ENCODE data around the gene VPS36.

VPS36 gene

GRCh38 chr13:52385870-52386269 lies 64.6 kb downstream of the VPS36 start:
- no peaks in the 10 kb centered on the region for H3K27me3 ChIP-seq (replicated peaks; ENCODE audit: insufficient read depth, low read length)
- H3K4me3 ChIP-seq (ENCODE audit: low read length): no peak overlapping the region
- DNase-seq: no peak
- no peak overlapping the region for H3K9ac ChIP-seq (ENCODE audit: low read length)
- H3K4me2 ChIP-seq (ENCODE audit: low read depth, low read length): no peak overlapping the region
- H3F3A ChIP-seq (ENCODE audit: insufficient read depth, low read length): no peaks in the 10 kb centered on the region
- no peak for TF ChIP-seq EZH2 (optimal IDR thresholded peaks at IDR 0.05; ENCODE audit: low read depth, low read length)
- TF ChIP-seq CTCF (IDR thresholded peaks at IDR 0.05; ENCODE audit: low read length): no peak
- no peak for TF ChIP-seq EZH2phosphoT487 (IDR thresholded peaks at IDR 0.05; ENCODE audit: low read length)
- no peaks in the 10 kb centered on the region for H4K20me1 ChIP-seq (ENCODE audit: insufficient read depth, low read length)
- H3K79me2 ChIP-seq (ENCODE audit: low read length): no peaks in the 10 kb centered on the region
- no peaks in the 10 kb centered on the region for H3K9me2 ChIP-seq (replicated peaks; ENCODE audit: insufficient read depth, low read length)
- H3K9me3 ChIP-seq (replicated peaks; ENCODE audit: insufficient read depth, low read length): no peaks in the 10 kb centered on the region
- H3K36me3 ChIP-seq (replicated peaks; ENCODE audit: insufficient read depth, low read length): no peaks in the 10 kb centered on the region
- H3K27ac ChIP-seq (ENCODE audit: low read length): no peak overlapping the region
- no peak overlapping the region for H2AFZ ChIP-seq (ENCODE audit: low read length)
- H3K4me1 ChIP-seq (ENCODE audit: low read length): no peaks in the 10 kb centered on the region

- Histone ChIP-seq H3K9me2 (replicated peaks; ENCODE audit: insufficient read depth, low read length) (no peaks in the 10 kb centered on the region), H3K4me3 (ENCODE audit: low read length) (no peak overlapping the region), H3K36me3 (replicated peaks; ENCODE audit: insufficient read depth, low read length) (no peaks in the 10 kb centered on the region), H3F3A (ENCODE audit: insufficient read depth, low read length) (no peaks in the 10 kb centered on the region), H3K27me3 (replicated peaks; ENCODE audit: insufficient read depth, low read length) (no peaks in the 10 kb centered on the region), H3K27ac (ENCODE audit: low read length) (no peak overlapping the region), H4K20me1 (ENCODE audit: insufficient read depth, low read length) (no peaks in the 10 kb centered on the region), H3K4me2 (ENCODE audit: low read depth, low read length) (no peak overlapping the region), H3K4me1 (ENCODE audit: low read length) (no peaks in the 10 kb centered on the region), H2AFZ (ENCODE audit: low read length) (no peak overlapping the region), H3K79me2 (ENCODE audit: low read length) (no peaks in the 10 kb centered on the region), H3K9me3 (replicated peaks; ENCODE audit: insufficient read depth, low read length) (no peaks in the 10 kb centered on the region), H3K9ac (ENCODE audit: low read length) (no peak overlapping the region)
- no peak for DNase-seq
- TF ChIP-seq EZH2 (optimal IDR thresholded peaks at IDR 0.05; ENCODE audit: low read depth, low read length): no peak
- no peak for TF ChIP-seq CTCF (IDR thresholded peaks at IDR 0.05; ENCODE audit: low read length)
These were observed 67.1 kb downstream of the VPS36 start for GRCh38 chr13:52383366-52383765.

- H4K20me1 ChIP-seq (ENCODE audit: insufficient read depth, low read length): no peaks in the 10 kb centered on the region
- no peak for TF ChIP-seq CTCF (IDR thresholded peaks at IDR 0.05; ENCODE audit: low read length)
- TF ChIP-seq EZH2phosphoT487 (IDR thresholded peaks at IDR 0.05; ENCODE audit: low read length): no peak
- no peak for TF ChIP-seq EZH2 (optimal IDR thresholded peaks at IDR 0.05; ENCODE audit: low read depth, low read length)
- H3F3A ChIP-seq (ENCODE audit: insufficient read depth, low read length): no peaks in the 10 kb centered on the region
- no peaks in the 10 kb centered on the region for H3K36me3 ChIP-seq (replicated peaks; ENCODE audit: insufficient read depth, low read length)
- H3K79me2 ChIP-seq (ENCODE audit: low read length): no peaks in the 10 kb centered on the region
- no peak overlapping the region for H3K4me2 ChIP-seq (ENCODE audit: low read depth, low read length)
- no peak overlapping the region for H3K27ac ChIP-seq (ENCODE audit: low read length)
- DNase-seq: no peak
- H3K9me2 ChIP-seq (replicated peaks; ENCODE audit: insufficient read depth, low read length): no peaks in the 10 kb centered on the region
- no peaks in the 10 kb centered on the region for H3K4me1 ChIP-seq (ENCODE audit: low read length)
- H3K4me3 ChIP-seq (ENCODE audit: low read length): no peak overlapping the region
- no peaks in the 10 kb centered on the region for H3K27me3 ChIP-seq (replicated peaks; ENCODE audit: insufficient read depth, low read length)
- no peak overlapping the region for H2AFZ ChIP-seq (ENCODE audit: low read length)
- H3K9me3 ChIP-seq (replicated peaks; ENCODE audit: insufficient read depth, low read length): no peaks in the 10 kb centered on the region
- H3K9ac ChIP-seq (ENCODE audit: low read length): no peak overlapping the region
These were observed 72.1 kb downstream of the VPS36 start for GRCh38 chr13:52378312-52378711.

All from MM.1S (cell line).